Measurements from ENCODE around the gene DGCR2.
"Not testable (repeated sequence)": the region's sequence is repeated elsewhere in the genome, so short reads cannot be mapped to it uniquely, and the experiment has no call there.

The DGCR2 gene

DNA sequence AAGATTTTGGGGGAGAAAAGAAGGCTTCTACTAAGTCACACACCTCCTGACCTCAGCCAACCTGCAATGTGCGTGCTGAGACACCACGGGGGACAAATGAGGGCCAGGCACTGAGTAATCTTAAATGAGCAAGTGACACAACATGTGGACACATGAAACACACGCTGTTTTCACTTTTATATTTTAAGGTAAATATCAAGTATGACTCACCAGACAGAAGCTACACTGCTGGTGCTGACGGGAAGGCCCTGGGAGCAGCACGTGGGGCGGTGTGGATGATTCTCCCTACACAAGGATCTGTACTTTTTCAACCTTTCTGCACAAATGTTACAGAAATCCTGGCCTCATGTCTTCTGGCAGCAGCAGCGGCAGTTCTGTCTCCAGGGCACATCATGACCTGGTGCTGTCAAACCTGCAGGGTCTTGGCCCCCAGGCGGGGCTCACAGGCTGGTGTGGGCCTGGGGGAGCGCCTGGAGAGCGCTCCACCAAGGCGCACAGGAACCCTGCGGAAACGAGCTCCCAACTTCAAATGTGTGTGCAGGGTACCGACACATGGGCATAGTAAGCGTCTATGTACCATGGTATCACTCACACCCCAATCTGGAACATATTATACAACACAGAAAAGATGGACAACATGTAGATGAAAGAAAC is 61.7 kb downstream of the DGCR2 start:
- no peak for DNase-seq (ENCODE audit: low spot score)

DNA sequence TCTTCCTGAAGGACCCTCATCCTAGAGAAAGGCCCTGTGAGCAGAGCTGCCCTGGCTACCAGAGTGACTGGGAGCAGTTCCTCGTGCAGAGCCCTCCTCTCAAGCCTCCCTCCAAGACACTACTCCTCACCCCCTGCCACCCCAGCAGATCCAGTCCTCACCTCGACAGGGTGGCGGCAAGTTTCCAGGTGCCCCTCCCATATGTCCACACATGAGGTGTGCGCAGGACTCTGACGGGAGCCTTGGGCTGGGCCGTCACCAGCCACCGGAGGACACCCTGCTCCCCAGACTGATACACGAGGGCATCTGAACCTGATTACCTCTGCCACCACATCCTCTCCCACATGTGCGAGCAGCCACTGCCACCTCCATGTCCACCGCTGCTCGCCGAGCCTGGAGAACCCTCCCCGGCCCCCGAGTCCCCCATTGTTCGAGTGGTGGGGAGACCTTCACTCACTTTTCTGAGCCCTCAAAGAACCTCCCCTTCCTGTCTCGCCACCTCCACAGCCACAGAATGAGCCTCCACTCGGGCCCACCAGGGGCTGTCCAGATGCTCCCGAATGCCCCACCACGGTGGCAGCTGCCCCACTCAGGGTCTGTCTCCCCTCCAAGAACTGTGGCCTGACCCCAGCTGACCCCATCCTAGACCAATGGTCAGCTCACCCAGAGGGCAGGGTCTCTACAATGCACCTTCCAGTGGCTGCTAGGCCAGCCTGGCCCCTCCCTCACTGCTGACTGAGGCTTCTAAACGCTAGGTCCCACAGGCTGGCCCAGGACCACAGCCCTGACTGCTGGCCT is 62.5 kb downstream of the DGCR2 start:
- no peak for DNase-seq (ENCODE audit: low spot score)

DNA sequence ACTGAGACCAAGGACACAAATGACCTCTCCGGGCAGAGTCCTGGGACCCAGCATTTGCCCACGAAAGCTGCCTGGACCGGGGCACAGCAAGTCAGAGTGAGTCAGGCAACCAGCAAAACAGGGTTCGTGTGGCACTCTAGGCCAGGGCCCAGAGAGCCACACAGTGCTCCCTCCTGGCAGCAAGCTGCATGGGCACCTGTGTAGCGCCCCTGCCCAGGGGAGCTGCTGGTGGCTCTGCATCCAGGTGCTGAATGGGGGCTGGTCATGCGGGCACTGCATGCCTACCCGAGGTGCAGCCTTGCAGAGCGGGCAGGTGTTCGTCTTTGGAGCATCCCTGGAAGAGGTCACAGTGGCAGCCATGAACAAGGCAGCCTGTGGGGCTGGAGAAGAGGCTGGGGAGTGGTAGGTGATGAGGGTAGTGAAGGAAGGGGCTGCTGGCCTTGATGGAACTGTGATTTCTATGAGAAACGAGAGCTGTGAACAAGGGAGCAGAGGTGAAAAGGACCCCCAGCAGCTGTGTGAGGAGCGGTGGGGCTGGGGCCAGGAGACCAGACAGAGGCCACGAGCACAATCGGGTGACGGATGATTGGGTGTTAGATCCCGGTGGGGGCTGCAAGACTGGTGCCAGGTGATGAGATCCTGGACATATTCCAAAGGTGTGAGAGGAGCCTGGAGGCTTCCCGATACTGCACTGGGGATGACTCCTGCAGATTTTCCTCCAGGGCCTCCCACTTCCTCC is 63.3 kb downstream of the DGCR2 start:
- no peak for DNase-seq (ENCODE audit: low spot score)

DNA sequence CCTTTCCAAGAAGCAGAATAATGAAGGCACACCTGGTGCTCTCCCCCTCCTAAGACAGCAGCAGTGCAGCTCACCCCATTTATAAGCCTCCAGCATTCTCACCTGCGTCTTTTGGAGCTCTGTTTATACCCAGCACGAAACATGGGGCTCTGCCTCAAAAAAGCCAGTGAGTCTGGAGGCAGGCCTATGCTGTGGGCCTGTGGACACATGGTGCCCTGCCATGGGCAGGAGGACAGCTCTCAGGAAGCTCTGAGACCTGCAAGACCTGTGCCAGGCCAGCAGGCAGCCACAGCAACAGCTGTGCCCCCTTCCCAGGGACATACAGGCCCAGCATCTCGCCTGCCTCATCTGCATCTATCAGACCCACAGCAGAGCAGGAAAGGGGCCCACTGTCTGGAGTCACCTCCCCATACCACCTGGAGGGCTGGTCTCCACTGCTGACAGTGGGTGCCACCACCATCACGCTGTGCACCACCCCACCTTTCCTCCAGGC is 64.2 kb downstream of the DGCR2 start:
- DNase-seq (ENCODE audit: low spot score): no peak

DNA sequence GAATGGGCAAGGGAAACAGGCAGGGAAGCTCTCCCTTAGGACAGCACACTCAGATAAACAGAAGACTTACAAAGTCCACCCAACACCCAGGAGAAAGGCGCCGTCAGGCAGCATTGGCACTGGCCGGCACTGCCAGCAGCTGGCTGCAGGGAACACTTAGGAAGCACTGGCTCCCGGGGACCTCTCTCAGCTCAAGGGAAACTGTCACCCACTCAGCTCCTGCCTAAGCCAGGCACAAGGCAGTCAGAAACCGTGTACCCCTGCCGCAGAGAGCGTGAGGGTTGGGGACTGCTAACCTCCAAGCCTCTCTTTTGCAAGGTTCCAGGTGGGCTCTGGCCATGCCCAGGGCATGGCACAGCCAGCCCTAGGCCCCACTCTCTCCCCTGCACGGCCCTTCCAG is 64.7 kb downstream of the DGCR2 start:
- DNase-seq (ENCODE audit: low spot score): no peak

DNA sequence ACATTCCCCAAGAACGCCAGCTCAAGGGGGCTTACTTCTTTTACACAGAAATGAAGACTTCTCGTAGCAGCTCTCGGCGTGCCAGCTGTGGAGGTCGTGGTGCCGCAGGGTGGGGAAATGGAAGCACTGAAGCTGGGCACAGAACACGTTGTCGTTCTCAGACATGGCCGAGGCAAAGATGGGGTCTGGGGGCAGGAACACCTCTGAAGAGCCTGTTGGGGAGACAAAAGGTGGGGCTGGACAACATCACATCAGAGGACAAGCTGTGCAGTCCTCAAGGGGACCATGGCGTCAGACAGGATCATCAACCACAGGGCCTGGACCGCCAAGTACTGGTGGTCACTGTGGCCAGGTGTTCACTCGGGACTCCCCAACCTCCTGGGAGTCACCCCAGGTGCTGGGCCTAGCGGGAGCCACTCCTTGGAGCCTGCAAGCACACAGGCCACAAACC is 65.2 kb downstream of the DGCR2 start:
- no peak for DNase-seq (ENCODE audit: low spot score)

DNA sequence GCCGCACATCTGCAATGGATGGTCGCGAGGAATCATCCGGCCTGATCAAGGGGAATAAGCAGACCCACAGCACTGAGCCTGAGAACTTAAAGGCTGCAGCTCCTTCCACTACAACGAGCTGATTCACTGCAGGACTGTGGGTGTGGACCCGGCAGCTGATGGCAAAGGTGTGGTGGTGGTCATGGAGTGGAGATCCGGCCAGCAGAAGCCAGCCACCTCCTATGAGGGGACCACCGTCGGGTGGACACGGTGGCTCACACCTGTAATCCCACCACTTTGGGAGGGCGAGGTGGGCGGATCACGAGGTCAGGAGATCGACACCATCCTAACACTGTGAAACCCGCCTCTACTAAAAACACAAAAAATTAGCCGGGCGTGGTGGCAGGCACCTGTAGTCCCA is 66.4 kb downstream of the DGCR2 start:
- no peak for DNase-seq (ENCODE audit: low spot score)

DNA sequence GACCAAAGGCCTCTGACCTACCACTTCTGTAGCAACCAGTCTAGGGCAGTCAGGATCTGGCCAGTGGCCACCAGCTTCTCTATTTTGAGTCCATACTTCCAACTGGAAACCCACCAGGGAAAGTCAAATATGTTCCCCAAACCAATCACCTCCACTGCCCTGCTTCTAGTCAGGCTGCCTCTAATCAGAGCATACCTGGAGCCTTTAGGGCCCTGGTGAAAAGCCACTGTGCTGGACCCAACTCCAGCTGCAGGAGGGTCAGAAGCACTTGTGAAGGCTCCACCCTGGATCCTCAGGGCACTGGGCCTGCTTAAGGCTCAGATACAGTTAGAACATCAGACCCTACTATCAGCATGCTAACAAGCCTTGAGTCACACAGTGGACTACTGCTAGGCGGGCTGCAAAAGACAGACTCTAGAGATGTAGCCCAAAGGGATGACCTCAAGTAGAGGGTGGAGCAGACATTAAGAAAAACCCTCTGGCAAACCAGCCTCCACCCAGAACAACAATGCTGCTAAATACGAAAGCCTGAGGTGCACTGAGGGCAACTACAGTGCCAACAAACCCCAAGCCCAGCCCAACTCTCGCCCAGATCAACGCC is 69.2 kb downstream of the DGCR2 start:
- DNase-seq (ENCODE audit: low spot score): no peak

DNA sequence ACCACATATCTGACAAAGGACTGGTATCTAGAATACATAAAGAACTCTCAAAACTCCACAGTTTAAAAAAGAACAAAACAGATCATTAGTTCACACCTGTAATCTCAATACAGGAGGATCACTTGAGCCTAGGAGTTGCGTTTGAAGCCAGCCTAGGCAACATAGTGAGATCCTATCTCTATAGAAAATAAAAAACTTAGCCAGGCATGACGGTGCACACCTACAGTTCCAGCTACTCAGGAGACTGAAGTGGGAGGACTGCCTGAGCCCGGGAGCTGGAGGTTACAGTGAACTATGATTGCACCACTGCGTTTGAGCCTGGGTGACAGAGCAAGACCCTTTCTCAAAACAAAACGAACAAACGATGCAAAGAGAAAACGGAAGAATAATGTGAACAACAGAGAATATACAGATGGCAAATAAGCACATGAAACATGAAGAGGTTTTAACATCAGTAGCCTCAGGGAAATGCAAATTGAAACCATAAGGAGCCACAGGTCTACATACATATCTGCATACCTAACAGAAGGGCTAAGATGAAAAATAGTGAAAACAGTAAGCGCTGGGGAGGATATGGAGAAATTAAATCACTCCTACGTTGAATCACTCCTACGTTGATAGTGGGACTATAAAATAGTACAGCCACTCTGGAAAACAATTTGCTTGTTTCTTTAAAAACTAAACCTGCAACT is 70.7 kb downstream of the DGCR2 start:
- DNase-seq (ENCODE audit: low spot score): no peak

DNA sequence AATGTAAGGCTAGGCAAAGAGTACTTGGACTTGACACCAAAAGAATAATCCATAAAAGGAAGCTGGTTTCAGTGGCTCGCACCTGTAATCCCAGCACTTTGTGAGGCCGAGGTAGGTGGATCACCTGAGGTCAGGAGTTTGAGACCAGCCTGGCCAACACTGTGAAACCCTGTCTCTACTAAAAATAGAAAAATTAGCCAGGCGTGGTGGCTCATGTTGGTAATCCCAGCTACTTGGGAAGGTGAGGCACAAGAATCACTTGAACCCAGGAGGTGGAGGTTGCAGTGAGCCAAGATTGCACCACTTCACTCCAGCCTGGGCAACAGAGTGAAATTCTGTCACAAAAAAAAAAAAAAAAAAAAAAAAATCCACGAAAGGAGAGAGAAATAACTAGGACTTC is 71.4 kb downstream of the DGCR2 start:
- DNase-seq (ENCODE audit: low spot score): not testable (repeated sequence)

DNA sequence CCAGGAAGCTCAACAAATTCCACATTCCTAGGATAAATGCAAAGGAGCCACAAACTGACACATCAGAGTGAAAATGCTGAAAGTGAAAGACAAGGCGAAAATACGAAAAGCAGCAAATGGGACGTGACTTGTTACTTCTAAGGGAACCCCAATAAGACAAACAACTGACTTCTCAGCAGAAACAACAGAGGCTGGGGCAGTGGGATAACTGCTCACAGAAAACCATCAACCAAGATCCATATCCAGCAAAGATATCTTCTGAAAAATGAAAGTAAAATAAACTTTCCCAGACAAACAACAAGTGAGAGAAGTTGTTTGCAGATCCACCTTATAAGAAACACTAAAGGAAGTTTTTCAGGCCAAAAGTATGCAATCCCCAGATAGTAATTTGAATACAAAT is 72.1 kb downstream of the DGCR2 start:
- no peak for DNase-seq (ENCODE audit: low spot score)

DNA sequence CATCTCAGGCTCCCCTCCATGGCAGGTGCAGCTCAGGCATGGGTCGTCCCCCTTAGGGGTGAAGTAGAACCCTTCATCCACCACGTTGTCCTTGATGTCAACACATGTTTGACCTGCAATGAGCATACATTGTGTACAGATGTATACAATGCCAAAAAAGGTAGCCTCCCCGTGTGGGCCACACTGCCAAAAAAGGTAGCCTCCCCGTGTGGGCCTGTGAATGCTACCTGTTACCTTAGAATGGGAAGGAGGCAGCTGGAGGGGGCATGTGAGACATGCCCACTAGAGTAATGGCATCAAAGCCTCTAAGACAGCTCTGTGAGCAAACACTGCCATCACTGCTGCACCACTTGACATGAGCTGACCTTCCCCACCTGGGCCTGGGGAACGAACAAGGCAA is 73.7 kb downstream of the DGCR2 start:
- no peak for DNase-seq (ENCODE audit: low spot score)

DNA sequence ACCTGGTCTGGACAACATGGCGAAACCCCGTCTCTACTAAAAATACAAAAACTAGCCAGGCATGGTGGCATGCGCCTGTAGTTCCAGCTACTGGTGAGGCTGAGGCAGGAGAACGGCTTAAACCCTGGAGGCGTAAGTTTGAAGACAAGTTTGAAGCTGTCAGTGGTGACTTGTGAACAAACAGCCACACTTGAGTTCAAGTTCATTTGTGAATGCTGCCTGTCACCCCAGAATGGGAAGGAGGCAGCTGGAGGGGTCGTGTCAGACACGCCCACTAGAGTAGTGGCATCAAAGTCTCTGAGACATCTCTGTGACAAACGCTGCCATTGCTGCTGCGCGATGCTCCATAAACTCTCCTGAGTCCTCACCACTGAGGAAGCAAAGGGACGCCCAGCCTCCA is 74.2 kb downstream of the DGCR2 start:
- DNase-seq (ENCODE audit: low spot score): no peak

DNA sequence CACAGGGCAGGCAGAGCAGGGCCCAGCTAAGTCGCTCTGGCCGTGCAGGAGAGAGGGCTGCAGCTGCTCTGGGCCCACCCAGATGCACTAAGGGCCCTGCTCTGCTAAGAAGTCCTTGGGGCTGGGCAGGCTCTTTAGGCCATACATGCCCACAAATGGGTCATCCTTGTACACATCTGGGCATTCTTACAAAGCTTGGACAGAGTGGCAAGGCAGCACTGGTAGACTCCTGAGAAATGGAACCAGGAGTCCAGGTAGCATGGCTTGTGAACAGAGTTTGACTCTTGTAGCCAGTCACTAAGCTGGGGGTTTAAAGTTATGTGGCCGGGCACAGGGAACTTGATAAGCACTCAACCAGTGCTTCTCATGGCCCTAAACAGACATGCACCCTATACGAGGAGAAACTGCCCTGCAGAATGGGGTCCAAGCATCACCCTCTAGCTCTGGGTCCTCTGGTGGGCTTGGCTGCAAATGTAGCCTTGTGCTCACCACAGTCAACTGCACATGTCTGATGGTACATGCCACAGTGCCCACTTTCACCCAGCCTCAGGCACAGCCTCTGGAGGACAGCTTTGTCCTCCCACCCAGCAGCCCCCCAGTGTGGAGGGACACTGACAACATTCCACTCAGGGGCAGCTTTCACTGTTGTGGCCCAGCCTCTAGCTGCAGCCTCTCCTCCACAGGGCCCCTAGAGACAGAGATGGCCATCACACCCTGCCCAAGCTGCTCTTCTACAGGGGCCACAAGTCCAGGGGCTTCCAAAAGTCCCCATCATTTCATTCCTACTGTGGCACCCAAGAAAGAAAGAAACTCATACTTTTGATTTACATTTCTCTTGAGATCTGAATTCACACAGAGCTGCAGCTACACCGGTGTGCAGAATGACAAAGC is 75.2 kb downstream of the DGCR2 start:
- no peak for DNase-seq (ENCODE audit: low spot score)

DNA sequence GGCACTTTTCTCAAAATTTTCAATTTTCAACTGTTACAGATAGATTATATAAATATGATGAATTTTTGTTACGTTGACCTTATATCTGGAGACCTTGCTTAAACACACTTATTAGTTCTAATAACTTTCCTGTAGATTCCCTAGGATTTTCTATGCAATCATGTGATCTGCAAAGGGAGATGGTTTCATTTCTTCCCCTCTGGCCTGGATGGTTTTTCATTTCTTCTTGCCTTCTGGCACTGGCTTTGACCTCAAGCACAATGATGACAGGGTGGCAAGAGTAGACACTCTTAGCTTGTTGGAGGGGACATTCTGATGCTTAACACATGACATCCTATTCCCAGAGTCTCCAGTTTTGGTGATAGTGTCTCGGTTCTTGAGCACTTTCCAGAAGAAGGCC is 75.9 kb downstream of the DGCR2 start:
- no peak for DNase-seq (ENCODE audit: low spot score)

DNA sequence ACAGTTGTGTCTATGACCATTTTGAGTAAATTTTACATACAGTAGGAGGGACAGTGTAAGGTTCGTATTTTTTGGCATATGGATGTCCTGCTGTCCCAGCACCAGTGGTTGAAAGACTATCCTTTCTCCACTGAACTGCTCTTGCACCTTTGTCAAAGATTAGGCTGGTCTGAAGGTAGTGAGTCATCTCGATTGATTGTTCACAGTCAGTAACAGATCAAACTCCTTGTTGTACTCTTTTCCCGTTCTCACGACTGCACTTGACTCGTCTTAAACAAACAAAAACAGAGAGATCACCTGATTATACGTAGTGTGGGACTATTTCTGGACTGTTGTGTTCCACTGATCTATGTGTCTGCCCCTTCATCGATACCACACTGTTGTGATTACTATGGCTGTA is 77.1 kb downstream of the DGCR2 start:
- DNase-seq (ENCODE audit: low spot score): no peak

DNA sequence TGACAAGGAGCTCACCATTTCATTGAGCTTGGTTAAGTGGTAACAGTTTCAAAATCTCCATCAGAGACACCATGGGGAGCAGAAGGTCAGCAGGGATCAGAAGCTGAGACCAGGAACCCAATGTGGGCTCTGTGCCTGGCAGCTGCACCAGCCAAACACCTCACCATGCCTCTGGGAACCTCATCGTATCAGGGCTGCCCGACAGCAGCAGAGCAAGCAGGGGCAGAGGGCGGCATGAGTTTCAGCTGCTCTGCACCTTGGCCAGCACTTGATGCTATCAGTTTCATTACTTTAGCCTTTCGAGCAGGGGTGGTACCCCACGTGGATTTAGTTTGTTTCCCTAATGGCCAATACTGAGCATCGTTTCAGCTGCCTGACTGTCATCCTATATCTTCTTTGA is 77.8 kb downstream of the DGCR2 start:
- DNase-seq (ENCODE audit: low spot score): no peak

DNA sequence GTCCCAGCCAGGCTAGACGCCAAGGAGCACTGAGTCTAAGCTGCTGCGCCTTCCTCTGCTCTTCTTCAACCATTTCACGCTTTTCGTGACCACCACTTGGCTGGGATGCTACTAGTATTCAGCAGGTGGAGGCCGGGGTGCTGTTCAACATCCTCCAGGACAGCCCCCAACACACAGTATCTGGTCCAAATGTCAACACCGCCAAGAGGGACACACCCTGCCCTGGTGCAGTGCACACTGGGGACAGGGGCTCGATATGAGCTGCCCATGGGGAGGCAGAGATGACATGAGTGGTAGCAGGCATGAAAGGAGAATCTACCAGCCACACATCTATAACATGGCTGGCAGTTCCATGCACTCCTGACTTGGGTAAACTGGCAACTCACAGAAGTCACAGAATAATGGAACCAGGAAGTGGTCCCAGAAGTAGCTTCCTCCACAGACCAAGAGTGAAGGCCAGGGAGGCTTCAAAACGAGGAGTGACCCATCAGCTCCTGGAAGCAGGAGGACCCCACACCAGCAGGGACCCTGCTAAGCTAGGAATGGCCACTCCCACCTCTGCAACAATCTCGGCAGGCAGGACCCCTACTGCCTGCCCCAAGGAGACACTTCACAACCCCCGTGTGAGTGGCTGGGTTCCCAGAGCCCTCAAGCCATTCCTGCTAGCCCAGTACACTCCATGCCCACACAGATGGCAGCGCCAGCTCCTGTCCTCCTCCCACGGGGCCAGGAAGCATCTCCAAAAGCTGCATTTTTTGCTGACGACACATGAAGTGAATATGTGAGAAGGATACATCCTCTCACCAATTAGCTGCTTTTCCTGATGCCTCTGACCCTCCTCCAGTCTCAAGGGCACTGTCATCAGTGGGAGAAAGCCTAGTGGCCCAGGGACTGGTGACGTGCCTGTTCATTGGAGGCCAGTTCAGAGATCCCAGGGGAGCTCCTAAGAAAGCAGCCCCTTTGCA is 78.8 kb downstream of the DGCR2 start:
- DNase-seq (ENCODE audit: low spot score): no peak

DNA sequence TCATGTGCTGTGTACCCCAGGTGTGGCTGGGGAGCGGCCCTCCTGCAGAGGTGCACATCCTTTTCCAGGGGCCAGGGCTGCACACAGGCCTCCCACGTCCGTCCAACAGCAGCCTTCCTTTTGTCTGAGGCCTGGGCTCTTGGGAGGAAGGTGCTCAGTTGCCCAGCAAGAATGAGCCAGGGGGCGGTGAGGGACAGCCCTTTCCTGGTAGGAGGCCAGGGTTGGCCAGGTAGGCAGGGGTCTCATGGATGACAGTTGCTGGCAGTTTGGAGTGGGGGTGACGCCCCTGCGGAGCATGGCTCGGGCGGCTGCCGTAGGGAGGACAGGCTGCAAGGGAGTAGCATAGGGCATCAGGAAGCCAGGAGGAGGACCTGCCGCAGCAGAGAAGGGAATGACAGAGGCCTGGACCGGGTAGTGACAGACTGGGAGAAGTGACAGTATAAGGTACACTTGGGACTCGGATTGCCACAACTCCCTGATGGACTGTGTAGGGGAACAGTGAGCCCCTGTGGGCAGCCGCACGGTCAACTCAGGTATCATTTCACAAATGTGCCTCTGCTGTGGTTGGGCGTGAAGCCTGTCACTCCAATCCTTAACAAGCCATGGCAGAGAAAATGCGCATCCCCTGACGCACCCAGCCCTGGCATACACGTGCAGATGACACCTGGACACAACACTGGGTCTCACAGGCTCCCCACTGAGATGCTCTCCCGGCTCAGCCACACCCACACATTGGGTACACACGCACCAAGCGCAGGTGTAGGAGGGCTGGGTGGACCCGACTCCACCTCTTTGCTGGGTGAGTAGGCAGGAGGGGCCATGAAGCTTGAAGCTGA is 79.7 kb downstream of the DGCR2 start:
- no peak for DNase-seq (ENCODE audit: low spot score)

Data from kidney capillary endothelial cell (primary cell).